OCI-LY3 (cell line): ENCODE measurements around the gene ARHGAP6.
"Not testable (repeated sequence)": the region's sequence is repeated elsewhere in the genome, so short reads cannot be mapped to it uniquely, and the experiment has no call there.

ENCODE experiments used
- H2AFZ ChIP-seq: fragments of 200-600, 300-600 bp; shearing (Covaris generic); 2 replicates; pipeline ENCODE4 v1.6.0; 2014; ENCODE audit warnings: antibody characterized with exemption, low read depth, low read length
- H3K27ac ChIP-seq: fragments of 200-600, 300-600 bp; sonication (generic); 2 replicates; pipeline ENCODE4 v1.5.1; 2014; ENCODE audit warnings: mild to moderate bottlenecking, low read length, moderate library complexity, mixed read lengths
- H3K27me3 ChIP-seq: fragments of 200-600, 300-600 bp; sonication (generic); 2 replicates; pipeline ENCODE4 v1.6.1; 2014; ENCODE audit warnings: low read depth, low read length, mixed read lengths
- H3K36me3 ChIP-seq: fragments of 200-600, 300-600 bp; sonication (generic); replicated peaks from 2 replicates; pipeline ENCODE3; 2014; ENCODE audit warnings: low read depth, low read length, mixed read lengths
- H3K4me1 ChIP-seq: fragments of 300-600, 200-600 bp; sonication (generic); 2 replicates; pipeline ENCODE4 v1.6.1; 2014; ENCODE audit warnings: low read length, mixed read lengths
- H3K4me2 ChIP-seq: fragments of 200-600, 300-600 bp; sonication (generic); 2 replicates; pipeline ENCODE4 v1.6.1; 2014; ENCODE audit warnings: low read length, mixed read lengths
- H3K4me3 ChIP-seq: fragments of 300-600, 200-600 bp; sonication (generic); 2 replicates; pipeline ENCODE4 v1.5.1; 2014; ENCODE audit warnings: antibody characterized with exemption, mild to moderate bottlenecking, low read length, moderate library complexity
- H3K79me2 ChIP-seq: fragments of 300-600, 200-600 bp; shearing (Covaris generic); 2 replicates; pipeline ENCODE4 v1.6.1; 2014; ENCODE audit warnings: mild to moderate bottlenecking, low read length, mixed read lengths
- H3K9ac ChIP-seq: fragments of 300-600, 200-600 bp; shearing (Covaris generic); 2 replicates; pipeline ENCODE4 v1.6.0; 2014; ENCODE audit warnings: mild to moderate bottlenecking, low read length, moderate library complexity
- H3K9me3 ChIP-seq: fragments of 200-600, 300-600 bp; shearing (Covaris generic); 2 replicates; pipeline ENCODE4 v1.6.1; 2014; ENCODE audit warnings: low read length, mixed read lengths; ENCODE audit not compliant: insufficient read depth
- H4K20me1 ChIP-seq: fragments of 200-600, 300-600 bp; sonication (generic); 2 replicates; pipeline ENCODE4 v1.6.1; 2016; ENCODE audit warnings: low read length, mixed read lengths; ENCODE audit not compliant: insufficient read depth
- EZH2phosphoT487 ChIP-seq: fragments of 200-600 bp; shearing (Covaris generic); IDR thresholded peaks from 2 replicates; pipeline ENCODE4 v1.6.1; 2018; ENCODE audit warnings: antibody characterized with exemption, mixed run types, low read depth
- TF ChIP-seq, protein P1 (sequence below): fragments of 200-600, 300-600 bp; sonication (generic); IDR thresholded peaks from 2 replicates; pipeline ENCODE4 v1.5.1; 2014; ENCODE audit warnings: antibody characterized with exemption, low read length, low read depth

Gene ARHGAP6

DNA sequence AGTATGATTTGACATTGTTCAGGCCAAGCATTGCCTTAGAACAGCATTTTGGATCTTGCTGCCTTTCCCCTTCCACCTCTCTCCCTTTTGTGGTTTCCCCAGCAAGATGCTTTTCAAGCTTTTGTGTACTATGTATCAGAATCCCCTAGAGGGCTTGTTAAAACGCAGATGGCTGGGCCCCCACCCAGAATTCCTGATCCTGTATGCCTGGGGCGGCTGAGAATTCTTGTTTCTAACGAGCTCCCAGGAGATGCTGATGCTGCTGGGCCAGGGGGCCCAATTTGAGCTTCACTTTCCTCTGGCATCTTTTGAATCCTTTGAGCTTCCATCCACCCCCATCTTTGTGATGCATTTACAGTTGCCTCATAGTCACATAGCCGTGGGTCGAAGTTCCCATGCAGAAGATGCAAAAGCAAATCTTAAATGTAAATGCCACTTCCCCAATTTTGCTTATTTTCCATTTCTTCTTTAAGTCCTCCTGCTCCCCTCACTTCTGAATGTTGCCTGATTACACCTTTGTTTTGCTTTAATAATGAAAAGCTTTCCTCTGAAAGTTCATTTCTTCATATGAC is 536.1 kb downstream of the ARHGAP6 start:
- no peak overlapping the region for H3K4me3 ChIP-seq
- peaks cover 9% of the 10 kb centered on the region for H3K4me1 ChIP-seq
- no peaks in the 10 kb centered on the region for H3K9me3 ChIP-seq
- H3K9ac ChIP-seq = no peak overlapping the region
- H3K27me3 ChIP-seq = no peaks in the 10 kb centered on the region
- H2AFZ ChIP-seq = no peak overlapping the region
- no peak overlapping the region for H3K27ac ChIP-seq
- no peaks in the 10 kb centered on the region for H3K36me3 ChIP-seq
- H3K79me2 ChIP-seq = no peaks in the 10 kb centered on the region
- H3K4me2 ChIP-seq = no peak overlapping the region
- H4K20me1 ChIP-seq = no peaks in the 10 kb centered on the region
- TF ChIP-seq, protein P1, sequence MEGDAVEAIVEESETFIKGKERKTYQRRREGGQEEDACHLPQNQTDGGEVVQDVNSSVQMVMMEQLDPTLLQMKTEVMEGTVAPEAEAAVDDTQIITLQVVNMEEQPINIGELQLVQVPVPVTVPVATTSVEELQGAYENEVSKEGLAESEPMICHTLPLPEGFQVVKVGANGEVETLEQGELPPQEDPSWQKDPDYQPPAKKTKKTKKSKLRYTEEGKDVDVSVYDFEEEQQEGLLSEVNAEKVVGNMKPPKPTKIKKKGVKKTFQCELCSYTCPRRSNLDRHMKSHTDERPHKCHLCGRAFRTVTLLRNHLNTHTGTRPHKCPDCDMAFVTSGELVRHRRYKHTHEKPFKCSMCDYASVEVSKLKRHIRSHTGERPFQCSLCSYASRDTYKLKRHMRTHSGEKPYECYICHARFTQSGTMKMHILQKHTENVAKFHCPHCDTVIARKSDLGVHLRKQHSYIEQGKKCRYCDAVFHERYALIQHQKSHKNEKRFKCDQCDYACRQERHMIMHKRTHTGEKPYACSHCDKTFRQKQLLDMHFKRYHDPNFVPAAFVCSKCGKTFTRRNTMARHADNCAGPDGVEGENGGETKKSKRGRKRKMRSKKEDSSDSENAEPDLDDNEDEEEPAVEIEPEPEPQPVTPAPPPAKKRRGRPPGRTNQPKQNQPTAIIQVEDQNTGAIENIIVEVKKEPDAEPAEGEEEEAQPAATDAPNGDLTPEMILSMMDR = no peak
- TF ChIP-seq EZH2phosphoT487 = no peak

DNA sequence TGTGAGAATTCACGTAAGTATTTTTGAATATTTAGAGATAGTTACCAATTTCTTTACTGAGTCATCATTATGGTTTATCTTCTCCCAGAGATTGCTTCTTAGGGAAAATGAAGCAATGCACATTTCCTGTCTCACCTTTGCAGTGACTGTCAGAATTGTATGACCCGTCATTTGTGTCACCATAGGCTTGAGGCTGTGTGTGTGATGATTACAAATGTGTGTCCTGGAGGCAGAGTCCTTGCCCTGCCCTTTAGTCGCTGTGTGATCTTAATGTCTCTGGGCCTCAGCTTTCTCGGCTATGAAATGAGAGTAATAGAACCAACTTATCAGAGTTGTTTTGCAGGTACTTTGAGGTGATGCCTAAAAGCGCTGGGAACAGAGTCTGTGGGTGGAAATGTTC is 540.7 kb downstream of the ARHGAP6 start:
- H3K27me3 ChIP-seq = no peaks in the 10 kb centered on the region
- H3K79me2 ChIP-seq = no peaks in the 10 kb centered on the region
- peaks cover 11% of the 10 kb centered on the region for H3K36me3 ChIP-seq
- H2AFZ ChIP-seq = no peak overlapping the region
- TF ChIP-seq, protein P1 = no peak
- no peak for TF ChIP-seq EZH2phosphoT487
- H3K9ac ChIP-seq = no peak overlapping the region
- H3K27ac ChIP-seq = no peak overlapping the region
- H3K4me2 ChIP-seq = no peak overlapping the region
- no peaks in the 10 kb centered on the region for H3K9me3 ChIP-seq
- peaks cover 3% of the 10 kb centered on the region for H3K4me1 ChIP-seq
- H4K20me1 ChIP-seq = no peaks in the 10 kb centered on the region; the same call in 1 of the 2 replicates
- H3K4me3 ChIP-seq = no peak overlapping the region

DNA sequence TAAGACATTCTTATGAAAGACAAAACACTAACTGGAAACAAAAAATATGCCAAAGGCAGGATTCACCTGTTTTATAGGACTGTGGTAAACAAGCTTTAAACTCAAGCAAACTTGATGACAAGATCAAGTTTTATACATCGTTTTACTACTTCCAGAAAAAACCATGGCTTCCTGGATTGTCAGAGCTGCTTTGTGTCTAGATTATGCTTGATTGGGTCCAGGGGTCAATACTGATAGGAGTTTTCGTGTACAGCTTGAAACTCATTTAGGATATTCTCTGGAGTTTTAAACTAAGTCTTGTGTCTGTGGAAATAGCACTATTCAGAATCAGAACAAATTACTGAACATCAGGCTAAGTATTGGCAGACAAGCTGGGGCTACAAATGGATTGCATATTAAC is 541.6 kb downstream of the ARHGAP6 start:
- TF ChIP-seq, protein P1 = no peak
- no peak for TF ChIP-seq EZH2phosphoT487
- H3K27ac ChIP-seq = no peak overlapping the region
- H3K4me2 ChIP-seq = no peak overlapping the region
- no peak overlapping the region for H2AFZ ChIP-seq
- no peaks in the 10 kb centered on the region for H3K27me3 ChIP-seq
- no peak overlapping the region for H3K9ac ChIP-seq
- peaks cover 20% of the 10 kb centered on the region for H3K36me3 ChIP-seq
- H3K4me1 ChIP-seq = peaks cover 8% of the 10 kb centered on the region
- H3K9me3 ChIP-seq = no peaks in the 10 kb centered on the region
- H4K20me1 ChIP-seq = no peaks in the 10 kb centered on the region; the same call in 1 of the 2 replicates
- no peaks in the 10 kb centered on the region for H3K79me2 ChIP-seq
- no peak overlapping the region for H3K4me3 ChIP-seq

DNA sequence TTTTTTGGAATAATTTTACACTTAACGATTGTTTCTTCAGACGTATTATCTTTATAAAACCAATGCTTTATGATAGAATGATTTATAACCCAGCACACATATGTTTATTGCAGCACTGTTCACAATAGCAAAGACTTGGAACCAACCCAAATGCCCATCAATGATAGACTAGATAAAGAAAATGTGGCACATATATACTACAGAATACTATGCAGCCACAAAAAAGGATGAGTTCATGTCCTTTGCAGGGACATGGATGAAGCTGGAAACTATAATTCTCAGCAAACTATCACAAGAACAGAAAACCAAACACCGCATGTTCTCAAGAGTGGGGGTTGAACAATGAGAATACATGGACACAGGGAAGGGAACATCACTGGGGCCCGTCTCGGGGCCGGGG is 542.6 kb downstream of the ARHGAP6 start:
- not testable (repeated sequence) for H3K27me3 ChIP-seq, H3K9me3 ChIP-seq, H4K20me1 ChIP-seq, H3K4me2 ChIP-seq, H3K4me3 ChIP-seq, H3K27ac ChIP-seq, H3K9ac ChIP-seq, H3K79me2 ChIP-seq, H2AFZ ChIP-seq
- Histone ChIP-seq H3K36me3 (peaks cover 27% of the 10 kb centered on the region), H3K4me1 (peaks cover 15% of the 10 kb centered on the region)
